DND-41 (cell line): ENCODE results near the gene PARP6.

Experiments
- ATAC-seq: fragments of 200-7000 bp; cut with Tn5 transposase; 3 replicates; pipeline ENCODE4 v1.9.1; 2021; ENCODE audit warnings: low read depth; ENCODE audit not compliant: insufficient read depth
- DNase-seq: peaks from one replicate; pipeline ENCODE4 v3.0.0-alpha.2; 2020
- H2AFZ ChIP-seq: 2 replicates; pipeline ENCODE4 v1.6.0; 2012; ENCODE audit warnings: low read depth, low read length
- H3K27ac ChIP-seq: 2 replicates; pipeline ENCODE4 v1.5.1; 2012; ENCODE audit warnings: low read length, inconsistent platforms
- H3K27me3 ChIP-seq: fragments of 200-600 bp; sonication (generic); 2 replicates; pipeline ENCODE4 v1.6.0; 2012; ENCODE audit warnings: low read length, mild to moderate bottlenecking, inconsistent platforms; ENCODE audit not compliant: insufficient read depth, poor library complexity
- H3K36me3 ChIP-seq: 2 replicates; pipeline ENCODE4 v1.5.1; 2012; ENCODE audit warnings: low read length, inconsistent platforms; ENCODE audit not compliant: insufficient read depth
- H3K4me1 ChIP-seq: 2 replicates; pipeline ENCODE4 v1.5.1; 2012; ENCODE audit warnings: mild to moderate bottlenecking, low read length; ENCODE audit not compliant: insufficient read depth
- H3K4me2 ChIP-seq: 2 replicates; pipeline ENCODE4 v1.6.0; 2012; ENCODE audit warnings: mild to moderate bottlenecking, moderate library complexity, low read length, inconsistent platforms; ENCODE audit not compliant: insufficient read depth
- H3K4me3 ChIP-seq, 2 experiments: fragments of 200-600 bp in 1 of 2; shearing (Covaris generic) in 1 of 2; 2 replicates each; pipeline ENCODE4 v1.5.1; 2012 to 2016; ENCODE audit warnings: inconsistent platforms in 2 of 2, low read length in 2 of 2, mild to moderate bottlenecking in 2 of 2, low read depth in 1 of 2, moderate library complexity in 1 of 2
- H3K79me2 ChIP-seq: 2 replicates; pipeline ENCODE4 v1.6.0; 2012; ENCODE audit warnings: low read length, inconsistent platforms; ENCODE audit not compliant: insufficient read depth
- H3K9ac ChIP-seq: 2 replicates; pipeline ENCODE4 v1.6.0; 2012; ENCODE audit warnings: low read depth, mild to moderate bottlenecking, inconsistent platforms, low read length, moderate library complexity
- H3K9me3 ChIP-seq: 2 replicates; pipeline ENCODE4 v1.5.1; 2012; ENCODE audit warnings: low read length, moderate library complexity, mild to moderate bottlenecking, inconsistent platforms; ENCODE audit not compliant: insufficient read depth, severe bottlenecking
- H4K20me1 ChIP-seq: 2 replicates; pipeline ENCODE4 v1.6.0; 2012; ENCODE audit warnings: low read length; ENCODE audit not compliant: insufficient read depth
- CTCF ChIP-seq: IDR thresholded peaks from 2 replicates; pipeline ENCODE4 v1.5.1; 2012; ENCODE audit warnings: borderline replicate concordance, low read length, moderate library complexity, mild to moderate bottlenecking; ENCODE audit not compliant: poor library complexity, severe bottlenecking; ENCODE audit errors: extremely low read depth
- EZH2 ChIP-seq: IDR thresholded peaks from 3 replicates; pipeline ENCODE4 v1.6.1; 2012; ENCODE audit warnings: borderline replicate concordance, low read depth, mild to moderate bottlenecking, moderate library complexity, low read length, inconsistent platforms; ENCODE audit not compliant: severe bottlenecking

PARP6 gene

DNA sequence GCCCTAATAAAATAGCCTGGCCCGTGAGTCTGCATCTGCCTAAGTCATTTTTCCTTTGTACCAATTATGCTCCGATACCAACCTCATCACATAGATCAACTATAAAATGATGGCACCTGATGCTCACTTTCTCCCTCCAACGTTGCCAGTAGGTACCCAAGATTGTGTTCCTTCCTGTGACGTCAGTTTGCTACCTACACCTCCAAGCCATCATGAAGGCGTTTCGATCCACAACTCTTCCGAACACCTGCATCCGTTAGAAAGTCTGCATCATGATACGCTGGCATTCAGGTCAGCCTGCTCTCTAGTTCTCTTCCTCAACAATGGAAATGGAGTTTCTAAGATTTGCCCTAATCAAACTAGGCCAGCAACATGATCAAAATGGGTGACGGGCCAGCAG, 49.1 kb downstream of the PARP6 start:
- no peak overlapping the region for H2AFZ ChIP-seq
- ATAC-seq = no peak
- no peak overlapping the region for H3K4me3 ChIP-seq
- H3K27me3 ChIP-seq = no peaks in the 10 kb centered on the region
- H3K4me2 ChIP-seq = no peak overlapping the region
- H4K20me1 ChIP-seq = peaks cover 86% of the 10 kb centered on the region
- peaks cover 74% of the 10 kb centered on the region for H3K36me3 ChIP-seq
- TF ChIP-seq CTCF (no peak), EZH2 (no peak)
- H3K9ac ChIP-seq = no peak overlapping the region
- H3K79me2 ChIP-seq = peaks cover 97% of the 10 kb centered on the region
- H3K9me3 ChIP-seq = no peaks in the 10 kb centered on the region
- no peak overlapping the region; the same call in 1 of the 2 replicates for H3K27ac ChIP-seq
- peaks cover 39% of the 10 kb centered on the region for H3K4me1 ChIP-seq
- DNase-seq = no peak

DNA sequence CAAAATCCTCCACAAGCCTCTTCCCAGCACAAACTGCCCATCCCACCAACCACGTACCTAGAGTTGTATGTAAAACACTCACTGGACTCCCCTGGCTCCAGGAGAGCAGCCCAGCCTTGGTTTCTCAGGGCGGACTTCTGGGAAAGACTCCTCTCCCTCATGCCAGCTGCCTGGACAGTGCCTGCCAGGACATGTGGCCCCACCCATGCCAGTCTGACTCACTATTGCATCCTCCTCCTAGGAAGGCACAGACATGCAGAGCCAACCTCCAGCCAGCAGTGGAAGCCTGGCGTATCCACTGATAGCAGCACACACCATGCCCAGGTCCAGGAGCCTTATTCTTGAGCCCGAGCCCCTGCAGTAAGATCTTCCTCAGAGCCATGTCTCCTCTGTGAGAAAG, 50.0 kb downstream of the PARP6 start:
- DNase-seq (no peak), ATAC-seq (no peak)
- peaks cover 30% of the 10 kb centered on the region for H3K4me1 ChIP-seq
- no peaks in the 10 kb centered on the region for H3K27me3 ChIP-seq
- H3K4me3 ChIP-seq = no peak overlapping the region
- H3K9ac ChIP-seq = no peak overlapping the region
- peak overlapping the region; percentile 20; the same call in 1 of the 2 replicates for H3K4me2 ChIP-seq
- H3K36me3 ChIP-seq = peaks cover 79% of the 10 kb centered on the region
- no peak for TF ChIP-seq EZH2
- TF ChIP-seq CTCF = no peak
- peaks cover 79% of the 10 kb centered on the region for H4K20me1 ChIP-seq
- H3K27ac ChIP-seq = no peak overlapping the region
- no peaks in the 10 kb centered on the region for H3K9me3 ChIP-seq
- H2AFZ ChIP-seq = no peak overlapping the region
- H3K79me2 ChIP-seq = peaks cover 89% of the 10 kb centered on the region

DNA sequence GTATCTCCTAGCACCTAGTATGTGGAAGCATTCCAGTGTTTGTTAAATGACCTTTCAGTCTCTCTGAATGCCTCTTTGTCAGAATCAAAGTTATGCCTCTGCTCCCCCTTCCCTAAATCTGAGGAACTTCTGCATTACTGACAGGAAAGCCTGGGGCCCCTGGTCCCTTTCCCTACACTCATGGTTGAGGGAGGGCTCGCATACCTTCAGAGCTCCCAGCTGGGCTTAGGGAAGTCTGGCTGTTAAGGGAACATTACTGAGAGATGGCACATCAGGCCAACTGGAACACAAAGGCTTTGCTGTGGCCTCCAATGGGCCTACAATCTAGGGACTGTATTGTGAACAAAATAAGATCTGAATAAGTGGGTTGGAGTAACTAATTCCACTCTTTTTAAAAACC, 51.7 kb downstream of the PARP6 start:
- H4K20me1 ChIP-seq = peaks cover 74% of the 10 kb centered on the region
- no peak overlapping the region for H3K27ac ChIP-seq
- no peaks in the 10 kb centered on the region for H3K27me3 ChIP-seq
- ATAC-seq (no peak), DNase-seq (no peak)
- H3K4me1 ChIP-seq = peaks cover 13% of the 10 kb centered on the region
- TF ChIP-seq CTCF (no peak), EZH2 (no peak)
- peaks cover 83% of the 10 kb centered on the region for H3K79me2 ChIP-seq
- no peak overlapping the region for H3K4me3 ChIP-seq
- H3K9me3 ChIP-seq = no peaks in the 10 kb centered on the region
- no peak overlapping the region for H2AFZ ChIP-seq
- H3K4me2 ChIP-seq = no peak overlapping the region
- H3K9ac ChIP-seq = no peak overlapping the region
- H3K36me3 ChIP-seq = peaks cover 92% of the 10 kb centered on the region

DNA sequence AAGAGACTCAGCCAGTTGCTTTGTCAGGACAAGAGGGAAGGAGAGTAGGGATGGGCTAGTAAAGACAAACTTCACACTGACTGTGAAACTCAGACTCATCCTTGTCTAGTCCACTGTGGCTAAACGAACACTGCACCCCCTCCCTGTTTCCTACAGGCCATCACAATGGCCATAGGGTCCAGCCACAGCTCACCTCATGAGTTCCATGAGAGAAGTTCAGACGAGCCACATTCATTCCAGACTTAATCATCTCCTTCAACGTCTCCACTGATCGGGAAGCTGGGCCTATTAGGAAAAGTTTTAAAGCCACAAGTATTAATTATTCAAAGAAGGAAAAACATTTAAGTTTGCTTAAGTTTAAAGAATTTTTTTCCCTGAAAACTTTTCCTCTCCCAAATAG, 55.1 kb downstream of the PARP6 start:
- DNase-seq = no peak
- Histone ChIP-seq H3K79me2 (peaks cover 66% of the 10 kb centered on the region), H2AFZ (no peak overlapping the region), H3K9ac (no peak overlapping the region), H3K27ac (no peak overlapping the region), H3K4me1 (no peaks in the 10 kb centered on the region), H4K20me1 (peaks cover 48% of the 10 kb centered on the region), H3K36me3 (peaks cover 96% of the 10 kb centered on the region), H3K4me2 (no peak overlapping the region), H3K27me3 (no peaks in the 10 kb centered on the region), H3K4me3 (no peak overlapping the region), H3K9me3 (no peaks in the 10 kb centered on the region)
- no peak for ATAC-seq
- TF ChIP-seq EZH2 (no peak), CTCF (no peak)
